Anterior cingulate cortex (tissue), 58 donors: ENCODE measurements around the gene FLG2.

Source experiments
- DNase-seq, 58 donors: peaks; one replicate each; lab custom pipeline; 2025; lab: John Stamatoyannopoulos, UW

Gene FLG2

DNA sequence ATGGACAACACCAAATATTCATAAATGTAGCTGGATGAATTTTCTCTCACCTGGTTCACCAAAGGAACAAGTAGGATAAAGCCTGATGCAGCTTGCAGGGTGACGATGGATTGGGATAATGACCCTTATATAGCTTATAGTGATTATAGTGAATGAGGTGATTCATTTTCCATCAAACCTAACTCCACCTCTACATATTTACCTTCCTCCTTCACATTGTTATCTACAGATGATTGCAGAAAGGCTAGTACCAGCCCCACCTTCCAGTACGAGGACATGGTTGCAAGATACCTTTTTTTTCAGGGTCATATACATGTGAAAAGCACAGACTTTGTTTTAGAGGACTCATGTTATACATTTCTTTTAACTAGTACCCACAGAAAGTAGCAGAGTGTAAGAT lies at the start of gene FLG2:
TSS of gene FLG2 (minus strand) at position 101 of the 400 bp plus-strand sequence. CDS start 1,122 bp downstream, outside the sequence.
- DNase-seq: no peak

DNA sequence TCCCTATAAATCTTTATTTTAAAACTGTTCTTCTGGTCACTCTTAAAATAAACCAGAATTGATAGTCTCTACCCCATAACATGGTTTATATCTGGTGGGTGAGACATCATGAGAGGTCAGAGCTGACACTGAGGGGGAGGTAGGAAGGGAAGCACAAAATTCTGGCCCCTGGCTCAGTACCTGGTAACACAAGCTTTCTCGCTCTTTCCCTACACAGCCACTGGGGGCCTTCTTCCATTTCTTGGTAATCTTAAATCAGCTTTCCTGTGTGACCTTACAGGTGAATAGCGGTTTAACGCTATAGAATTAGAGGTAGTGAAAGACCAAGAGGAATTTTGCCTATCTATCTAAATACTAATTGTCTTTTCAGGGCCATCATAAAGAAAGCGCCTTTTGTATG lies 48.9 kb upstream of the FLG2 start:
- no peak for DNase-seq

DNA sequence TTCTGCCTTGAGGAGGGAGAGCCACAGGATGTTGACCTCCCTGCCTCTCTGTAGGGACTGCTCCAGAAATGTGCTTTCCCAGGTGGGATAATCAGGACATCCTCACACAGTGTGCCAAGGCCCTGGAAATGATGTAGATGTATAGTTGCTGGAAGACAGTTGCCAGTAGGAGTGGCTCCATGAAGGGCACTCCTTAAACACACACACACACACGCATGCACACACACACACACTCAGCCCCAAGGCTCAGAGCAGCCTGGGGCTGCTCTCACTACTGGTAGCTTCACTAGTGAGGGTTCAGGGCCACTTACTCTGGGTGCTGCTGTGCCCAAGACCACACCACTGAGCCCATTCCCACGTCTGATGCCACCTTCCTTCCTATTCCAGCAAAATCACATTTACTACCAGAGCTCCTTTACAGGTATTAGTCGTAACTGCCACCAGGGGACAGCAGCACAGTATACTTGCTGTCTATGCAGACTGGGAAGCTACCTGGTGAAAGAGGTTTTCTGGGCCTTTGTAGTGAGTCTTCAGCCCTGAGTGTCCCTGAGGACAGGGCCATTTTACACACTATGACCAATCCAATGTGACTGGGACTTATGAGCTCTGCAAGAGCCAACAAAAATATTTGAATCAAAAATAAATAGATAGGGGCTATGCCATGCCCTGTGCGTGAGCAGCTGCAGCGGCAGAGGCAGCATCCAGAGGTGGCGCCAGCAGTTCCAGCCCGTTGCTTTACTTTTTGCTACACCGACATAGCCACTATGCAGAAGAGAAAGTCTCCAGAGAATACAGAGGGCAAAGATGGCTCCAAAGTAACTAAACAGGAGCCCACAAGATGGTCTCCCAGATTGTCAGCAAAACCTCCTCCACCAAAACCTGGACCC lies 39.2 kb upstream of the FLG2 start:
- no peak for DNase-seq

DNA sequence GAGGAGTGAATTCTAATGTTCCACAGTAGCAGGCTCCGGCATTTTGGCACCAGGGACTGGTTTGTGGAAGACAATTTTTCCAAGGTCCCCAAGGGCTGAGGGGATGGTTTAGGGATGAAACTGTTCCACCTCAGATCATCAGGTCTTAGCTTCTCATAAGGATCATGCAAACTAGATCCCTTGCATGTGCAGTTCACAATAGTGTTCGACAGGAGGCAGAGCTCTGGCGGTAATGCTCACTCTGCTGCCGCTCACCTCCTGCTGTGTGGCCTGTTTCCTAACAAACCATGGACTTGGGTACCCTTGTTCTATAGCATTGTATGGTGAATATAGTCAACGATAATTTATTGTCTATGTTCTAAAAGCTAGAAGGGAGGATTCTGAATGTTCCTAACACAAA lies 37.7 kb upstream of the FLG2 start:
- no peak for DNase-seq

DNA sequence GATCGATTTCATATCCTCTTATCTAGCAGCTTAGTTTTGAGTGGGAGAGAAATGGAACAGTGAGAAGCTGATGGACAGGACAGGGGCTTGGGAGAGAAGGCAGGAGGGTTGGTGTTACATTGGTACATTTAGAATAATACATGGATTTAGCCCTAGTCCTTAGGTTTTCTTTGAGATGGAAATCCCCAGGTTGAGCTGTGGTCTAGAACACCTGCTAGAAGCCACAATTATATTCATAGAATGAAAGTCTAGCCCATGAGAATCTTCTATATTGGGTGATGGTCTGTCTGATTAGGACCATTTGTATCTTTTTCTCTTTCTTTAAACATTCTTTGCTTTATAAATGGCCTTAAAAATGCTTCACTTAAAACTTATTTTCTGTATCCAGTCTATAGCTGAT lies 34.3 kb upstream of the FLG2 start:
- no peak for DNase-seq

DNA sequence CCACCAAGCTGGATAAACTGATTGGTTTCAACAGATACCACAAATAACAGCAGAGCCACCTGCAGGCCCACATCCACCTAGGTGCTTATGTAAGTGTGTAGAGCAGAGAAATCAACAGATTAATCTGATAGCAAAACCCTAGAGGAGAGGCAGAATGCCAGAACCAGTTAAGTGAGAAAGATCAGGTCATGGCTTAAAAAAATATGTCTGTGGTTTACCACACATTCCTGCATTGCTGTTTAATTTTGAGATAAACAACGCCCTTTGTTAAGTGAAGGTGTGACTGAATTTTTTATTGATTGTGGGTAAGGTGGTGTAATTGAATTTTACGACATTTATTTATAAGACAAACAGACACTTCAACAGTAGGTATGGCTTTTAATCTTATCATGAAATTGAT lies 33.1 kb upstream of the FLG2 start:
- DNase-seq: no peak

DNA sequence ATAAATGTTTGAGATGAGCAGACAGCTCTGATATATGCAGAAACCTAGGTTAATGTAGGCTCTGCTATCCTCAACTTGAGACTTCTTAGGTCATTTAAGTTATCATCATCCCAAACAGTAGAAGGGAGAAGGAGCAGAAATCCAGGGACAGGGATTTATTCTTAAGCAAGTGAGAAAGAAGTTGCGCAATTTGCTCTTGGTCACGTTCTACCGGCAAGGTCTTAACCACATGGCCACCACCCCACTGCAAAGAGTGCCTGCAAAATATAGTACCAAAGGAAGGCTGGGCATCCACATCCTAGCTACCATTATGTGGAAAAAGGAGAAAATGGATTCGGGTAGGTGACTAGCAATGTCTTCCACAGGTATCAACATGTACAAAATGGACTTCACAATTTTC lies 29.1 kb upstream of the FLG2 start:
- no peak for DNase-seq

DNA sequence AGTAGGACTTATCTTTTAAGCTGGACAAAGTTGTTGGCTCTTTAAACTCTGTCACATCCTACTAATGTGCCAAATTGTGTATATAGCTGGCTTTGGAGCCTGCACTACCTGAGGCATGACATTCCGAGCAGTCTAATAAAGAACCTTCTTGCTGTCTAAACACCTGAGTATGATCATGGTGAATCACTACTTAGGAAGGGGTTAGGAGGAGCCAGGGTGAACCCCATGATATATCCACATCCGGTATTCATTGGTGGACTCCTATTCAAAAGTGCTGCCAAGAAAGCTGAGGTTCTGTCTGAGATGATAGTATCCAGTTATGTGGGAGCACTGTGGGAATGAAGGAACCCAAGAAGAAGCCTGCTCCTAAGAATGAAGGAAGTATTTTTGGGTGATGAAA lies 27.1 kb upstream of the FLG2 start:
- DNase-seq: no peak

DNA sequence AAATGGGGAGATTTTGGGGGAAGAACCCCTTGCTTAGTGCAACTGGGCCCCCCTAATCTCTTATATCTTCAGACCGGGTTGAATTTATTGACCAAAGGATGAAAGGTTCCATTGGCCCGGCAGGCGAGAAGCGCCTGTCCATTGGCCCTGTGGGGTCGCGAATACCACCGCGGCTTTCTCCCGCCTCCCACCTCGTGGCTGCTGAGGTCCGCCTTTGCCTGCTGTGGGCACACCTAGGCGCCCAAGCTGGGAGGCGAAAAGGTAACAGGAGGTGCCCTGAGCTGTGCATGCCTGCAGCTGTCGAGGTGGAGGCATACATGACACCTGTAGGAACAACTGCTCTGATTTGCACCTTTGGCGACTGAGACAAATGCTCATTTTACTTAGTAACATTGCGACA lies 21.1 kb upstream of the FLG2 start:
- DNase-seq: no peak

DNA sequence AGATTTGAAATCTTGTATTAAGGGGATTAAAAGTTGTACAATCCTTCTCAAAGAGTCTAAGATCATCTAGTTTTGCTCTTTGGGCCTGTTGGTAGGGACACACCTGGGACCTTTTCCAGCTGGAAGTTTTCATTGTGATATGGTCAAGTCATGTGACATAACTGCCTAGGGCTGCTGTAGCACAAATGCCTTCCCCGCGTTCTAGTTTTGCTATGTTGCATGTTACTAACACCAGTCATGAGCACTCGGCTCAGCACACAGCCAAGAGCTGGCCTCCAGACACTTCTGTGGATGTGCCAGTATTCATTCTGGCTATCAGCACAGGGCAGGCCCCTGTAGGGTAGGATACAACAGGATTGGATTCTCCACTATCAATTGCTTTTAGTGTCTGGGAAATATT lies 14.6 kb upstream of the FLG2 start:
- no peak for DNase-seq

DNA sequence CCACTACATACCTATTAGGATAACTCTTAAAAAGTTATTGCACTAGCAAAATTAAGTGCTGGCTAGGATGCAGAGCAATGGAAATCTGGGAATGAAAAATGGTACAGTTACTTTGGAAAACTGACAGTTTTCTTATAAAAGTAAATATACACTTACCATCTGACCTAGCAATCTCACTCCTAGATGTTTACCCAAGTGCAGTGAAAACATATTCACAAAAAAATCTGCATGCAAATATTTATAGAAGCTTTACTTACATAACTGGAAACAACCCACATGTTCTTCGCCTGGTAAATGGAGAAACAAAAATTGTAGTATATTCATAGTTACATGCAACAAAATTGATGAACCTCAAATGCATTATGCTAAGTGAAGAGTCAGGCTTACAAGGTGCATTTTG lies 12.9 kb upstream of the FLG2 start:
- no peak for DNase-seq

DNA sequence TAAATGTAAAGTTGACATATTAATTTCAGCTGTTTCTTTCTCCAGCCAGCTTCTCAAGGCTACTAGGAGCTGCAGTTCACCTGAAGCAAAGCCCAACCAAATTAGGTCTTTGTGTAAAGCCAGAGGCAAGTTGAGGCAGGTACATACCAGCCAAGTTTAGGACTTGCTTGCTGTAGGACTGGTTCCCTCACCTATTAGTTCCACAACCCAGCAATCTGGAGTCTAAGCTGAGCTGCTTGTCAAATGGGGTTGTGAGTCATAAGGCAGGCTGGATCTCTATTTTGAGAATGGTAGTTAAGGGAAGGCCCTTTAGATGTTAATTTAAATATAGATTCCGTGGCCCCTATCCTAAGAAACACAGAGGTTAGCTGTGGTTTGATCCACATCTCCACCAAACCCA lies 7.6 kb upstream of the FLG2 start:
- no peak for DNase-seq

DNA sequence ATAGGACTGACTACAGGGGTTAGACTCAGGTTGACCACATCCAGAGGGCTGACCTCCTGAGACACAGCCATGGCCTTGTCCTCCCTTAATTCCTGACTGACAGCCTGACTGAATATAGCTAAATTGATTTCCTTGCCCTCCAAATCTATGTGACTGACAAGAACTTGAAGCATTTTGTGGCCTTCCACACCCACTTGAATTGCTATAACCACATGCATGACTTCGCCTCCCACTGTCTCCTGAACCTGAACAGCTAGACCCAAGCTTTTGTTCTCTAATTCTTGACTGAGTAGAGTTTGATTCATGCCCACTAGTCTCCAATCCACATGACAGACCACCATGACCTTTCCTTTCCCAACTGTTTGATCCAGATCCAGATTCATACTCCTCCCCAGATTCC lies 3.1 kb downstream of the FLG2 start:
- DNase-seq: no peak

DNA sequence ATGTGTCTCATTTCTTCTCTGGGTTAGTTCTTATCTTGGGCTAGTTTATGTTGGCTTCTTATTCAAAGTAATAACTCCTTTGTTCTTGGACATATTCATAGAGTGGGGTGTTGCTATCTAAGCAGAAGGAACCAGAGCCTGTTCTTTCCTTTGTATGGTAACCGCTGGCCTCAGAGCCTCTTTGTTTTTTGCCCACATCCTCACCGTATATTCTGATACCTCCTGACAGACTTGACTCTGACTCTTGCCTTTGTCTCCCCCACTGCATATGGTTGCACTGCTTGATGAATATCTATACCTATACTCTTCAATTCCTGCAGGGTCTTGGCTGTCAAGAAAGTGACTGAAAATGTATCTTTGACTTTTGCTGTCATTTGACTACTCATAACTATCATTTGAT lies 10.2 kb downstream of the FLG2 start:
- DNase-seq: no peak

DNA sequence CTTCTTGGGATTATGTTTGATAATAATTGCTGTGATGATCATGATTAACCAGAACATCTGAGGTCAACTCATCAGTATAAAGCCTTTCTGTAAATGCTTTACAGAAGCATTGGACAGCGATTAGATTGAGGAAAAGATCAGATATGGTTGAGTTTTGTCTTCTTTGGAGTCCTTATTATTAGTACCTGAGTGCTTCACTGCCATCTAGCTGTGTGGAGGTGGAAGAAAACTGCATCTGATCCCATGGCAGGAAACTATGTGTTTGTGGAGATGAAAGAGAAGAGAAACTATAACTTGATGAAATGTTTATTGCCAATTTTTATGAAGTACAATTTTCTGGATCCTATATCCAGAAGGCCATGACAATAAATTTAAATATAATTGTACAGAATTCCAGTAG lies 11.4 kb downstream of the FLG2 start:
- no peak for DNase-seq

DNA sequence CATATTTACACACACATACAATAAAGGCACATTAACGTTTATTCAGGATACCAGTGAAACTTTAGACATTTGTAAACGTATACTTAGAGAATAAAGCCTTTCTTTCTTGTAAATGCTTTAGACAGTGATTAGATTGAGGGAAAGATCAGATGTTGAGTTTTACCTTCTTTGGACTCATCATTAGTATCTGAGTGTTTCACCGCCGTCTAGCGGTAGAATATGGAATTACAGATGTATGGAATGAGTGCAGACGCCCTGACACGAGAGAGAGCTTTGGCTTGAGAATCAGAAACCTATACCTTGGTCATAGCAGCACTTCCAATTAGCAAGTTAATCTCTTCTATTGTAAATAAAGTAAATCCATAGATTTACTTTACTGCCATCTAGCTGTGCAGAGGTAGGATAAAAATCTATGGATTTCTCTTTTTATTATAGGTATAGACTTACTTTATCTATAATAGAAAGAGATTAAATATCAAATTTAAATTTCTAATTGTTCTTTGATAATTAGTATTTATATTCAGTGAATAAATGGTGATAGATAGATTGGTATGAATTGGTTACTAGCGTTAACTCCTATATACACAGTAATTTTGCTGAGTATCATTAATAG lies 12.6 kb downstream of the FLG2 start:
- DNase-seq: peak in 2 of 58 donors; percentile 1 to 25

DNA sequence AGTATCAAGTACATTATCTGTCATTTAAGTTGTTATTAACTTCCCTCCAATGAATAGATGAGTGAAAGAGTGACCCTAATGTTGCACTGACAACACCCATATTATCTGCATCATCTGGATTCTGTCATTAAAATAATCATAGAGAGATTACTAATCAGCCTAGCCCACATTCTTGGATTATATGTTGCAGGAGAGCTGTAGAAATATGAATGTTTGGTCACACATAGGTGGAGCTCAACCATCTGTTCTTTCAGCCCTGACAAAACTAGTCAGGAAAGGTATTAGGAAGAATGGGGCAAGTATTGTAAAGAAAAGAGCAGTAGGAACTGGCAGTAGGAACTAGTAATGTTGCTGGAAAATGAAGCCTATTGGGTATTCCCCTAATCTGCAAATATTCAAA lies 15.4 kb downstream of the FLG2 start:
- no peak for DNase-seq

DNA sequence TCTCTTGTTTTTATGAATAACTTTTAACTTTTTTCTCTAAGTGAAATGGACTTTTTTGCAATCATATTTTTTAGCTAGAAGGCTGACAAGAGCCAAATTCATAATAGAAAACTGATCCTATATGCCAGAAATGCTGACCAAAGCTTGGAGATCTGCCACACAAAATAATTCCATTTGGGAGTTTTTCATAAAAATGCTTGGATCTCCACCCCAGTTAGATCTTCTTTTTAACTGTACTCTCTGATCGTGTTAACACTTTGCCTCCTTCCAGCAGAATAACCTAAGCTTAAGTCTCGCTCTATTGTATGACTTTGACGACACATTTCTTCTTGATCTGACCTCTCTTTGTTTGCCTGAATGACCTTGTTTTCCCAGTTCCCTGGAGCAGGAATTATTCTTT lies 16.8 kb downstream of the FLG2 start:
- DNase-seq: no peak

DNA sequence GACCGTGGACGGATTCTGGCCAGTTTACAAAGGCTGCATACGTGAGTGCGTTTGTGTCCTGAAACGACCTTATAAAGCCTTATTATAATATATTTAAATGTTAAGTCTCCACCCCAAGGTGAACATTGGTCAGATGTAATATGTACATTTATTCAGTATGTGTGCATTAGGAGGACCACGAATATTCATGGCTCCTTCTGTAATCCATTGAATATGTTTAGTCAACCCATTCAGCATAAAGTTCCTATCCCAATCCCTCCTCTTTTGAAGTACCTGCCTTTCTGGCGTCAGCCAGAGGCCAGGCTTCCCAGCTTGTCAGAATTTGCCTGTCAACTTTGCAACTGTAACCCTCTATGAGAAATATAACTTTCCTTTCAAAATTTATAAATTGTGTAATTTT lies 24.4 kb downstream of the FLG2 start:
- no peak for DNase-seq

DNA sequence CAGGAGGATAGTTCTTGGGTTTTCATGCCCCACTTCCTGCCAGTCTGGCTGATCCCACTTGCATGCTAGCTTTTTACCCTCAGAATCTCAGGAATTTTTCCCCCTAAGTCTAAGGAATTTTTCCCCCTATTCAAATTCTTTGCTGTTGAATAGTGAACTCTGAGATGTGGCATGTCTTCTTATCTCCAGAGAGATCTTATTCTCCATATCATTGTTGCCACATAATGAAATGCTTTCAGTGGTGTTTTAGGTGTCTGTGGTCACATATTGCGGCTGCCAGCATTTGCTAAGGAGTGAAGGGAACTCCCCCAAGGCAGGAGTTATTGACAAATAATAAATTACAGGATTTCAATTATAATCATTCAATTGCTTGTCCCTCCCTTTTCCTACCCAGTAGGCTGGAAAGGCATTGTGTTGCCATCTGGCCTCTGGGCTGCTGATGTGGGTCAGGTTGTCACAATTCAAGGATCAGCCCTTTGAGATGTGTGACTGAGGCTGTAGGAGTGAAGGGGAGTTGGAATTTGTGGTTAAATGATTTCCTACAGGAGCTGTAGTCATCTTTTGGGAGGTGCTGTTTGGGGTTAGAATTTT lies 30.9 kb downstream of the FLG2 start:
- DNase-seq: no peak

DNA sequence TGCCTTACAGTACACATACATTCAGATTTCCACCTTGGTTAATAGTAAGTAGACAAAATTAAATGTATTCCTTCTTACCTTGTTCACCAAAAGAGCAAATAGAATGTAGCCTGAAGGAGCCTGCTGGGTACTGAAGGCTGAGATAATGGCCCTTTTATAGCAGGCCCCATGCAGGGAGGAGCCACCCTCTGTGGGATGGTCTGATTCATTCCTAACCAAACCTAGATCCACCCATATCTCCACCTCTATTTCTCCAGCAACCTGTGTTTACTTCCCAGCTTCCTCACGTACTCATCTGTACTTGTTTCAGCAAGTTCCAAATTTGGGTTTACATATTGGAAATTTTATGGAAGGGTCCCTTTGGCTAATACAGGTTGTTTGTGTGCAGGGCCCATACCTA lies 34.7 kb downstream of the FLG2 start, which contains the start of gene FLG:
TSS of gene FLG (minus strand) at position 129 of the 400 bp plus-strand sequence. CDS start 9,783 bp downstream, outside the sequence.
- no peak for DNase-seq

DNA sequence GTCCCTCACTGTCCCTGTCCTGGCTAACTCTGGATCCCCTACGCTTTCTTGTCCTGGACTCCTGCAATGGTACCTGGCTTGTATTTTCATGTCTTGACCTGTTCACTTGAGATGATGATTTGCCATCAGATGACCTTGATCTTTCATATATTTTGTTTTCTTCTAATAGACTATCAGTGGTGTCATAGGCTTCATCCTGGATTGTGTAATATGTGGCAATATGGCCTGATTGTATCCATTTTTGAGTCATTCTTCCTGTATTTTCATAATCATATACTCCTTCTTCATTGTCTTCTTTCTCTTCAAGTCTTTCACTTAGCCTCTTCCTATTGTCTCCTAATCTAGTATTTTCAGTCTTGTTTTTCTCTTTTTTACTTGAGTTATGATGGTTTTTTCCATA lies 45.8 kb downstream of the FLG2 start:
- no peak for DNase-seq
